Testis (tissue), 2 donors: ENCODE measurements around the gene SIAH2.

Source experiments
- POLR2A ChIP-seq: fragments of 450-650 bp; IDR thresholded peaks from one replicate; pipeline ENCODE4 v1.6.1; 2017; ENCODE audit warnings: antibody characterized with exemption, mild to moderate bottlenecking, moderate library complexity
- TF ChIP-seq, protein P1 (sequence below), 3 experiments: fragments of 450-650 bp in 2 of 3; fragments of 200-600 bp in 1 of 3; sonication (generic) in 1 of 3; IDR thresholded peaks; one replicate each; pipeline ENCODE4 v1.5.1; 2016 to 2019; ENCODE audit warnings: antibody characterized with exemption in 3 of 3, mild to moderate bottlenecking in 2 of 3, moderate library complexity in 1 of 3

DNA sequence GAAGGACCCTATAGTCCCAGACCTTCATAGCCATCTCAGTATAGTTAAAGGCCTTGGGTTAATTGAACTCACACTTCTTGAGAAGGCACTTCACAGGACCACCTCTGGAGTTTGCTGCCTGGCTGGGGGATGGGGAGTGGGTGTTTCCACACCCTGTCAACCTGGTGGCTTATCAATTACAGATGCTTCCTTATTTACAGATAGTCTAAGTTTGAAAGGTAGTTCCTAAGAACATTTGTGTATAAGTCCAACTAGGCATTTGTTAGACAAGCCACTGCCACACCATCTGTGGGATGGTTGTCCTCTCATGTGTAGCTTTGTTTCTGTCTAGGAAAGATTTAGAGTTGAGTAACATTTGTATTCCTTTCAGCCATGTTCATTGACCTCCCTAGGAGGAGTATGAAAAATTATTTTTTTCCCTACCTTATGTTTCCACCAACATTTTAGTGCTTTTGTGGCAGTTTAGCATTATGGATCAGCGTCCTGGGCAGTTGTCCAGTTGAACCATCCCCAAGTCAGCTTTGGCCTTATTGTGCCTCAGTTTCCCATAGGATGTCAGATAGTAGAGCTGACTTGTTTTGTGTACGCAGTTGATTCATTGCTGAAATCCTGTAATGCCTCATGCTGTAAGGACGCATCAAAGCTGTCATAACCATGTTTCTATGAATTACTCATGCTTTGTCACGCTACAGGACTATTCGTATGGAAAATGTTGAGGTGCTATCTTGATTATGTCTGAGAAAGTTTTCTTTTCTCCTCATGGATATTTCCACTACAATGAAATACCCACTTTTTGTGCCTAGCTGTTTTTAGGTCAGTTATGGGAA is 21.2 kb upstream of the SIAH2 start:
- no peak for TF ChIP-seq POLR2A
- TF ChIP-seq, protein P1, sequence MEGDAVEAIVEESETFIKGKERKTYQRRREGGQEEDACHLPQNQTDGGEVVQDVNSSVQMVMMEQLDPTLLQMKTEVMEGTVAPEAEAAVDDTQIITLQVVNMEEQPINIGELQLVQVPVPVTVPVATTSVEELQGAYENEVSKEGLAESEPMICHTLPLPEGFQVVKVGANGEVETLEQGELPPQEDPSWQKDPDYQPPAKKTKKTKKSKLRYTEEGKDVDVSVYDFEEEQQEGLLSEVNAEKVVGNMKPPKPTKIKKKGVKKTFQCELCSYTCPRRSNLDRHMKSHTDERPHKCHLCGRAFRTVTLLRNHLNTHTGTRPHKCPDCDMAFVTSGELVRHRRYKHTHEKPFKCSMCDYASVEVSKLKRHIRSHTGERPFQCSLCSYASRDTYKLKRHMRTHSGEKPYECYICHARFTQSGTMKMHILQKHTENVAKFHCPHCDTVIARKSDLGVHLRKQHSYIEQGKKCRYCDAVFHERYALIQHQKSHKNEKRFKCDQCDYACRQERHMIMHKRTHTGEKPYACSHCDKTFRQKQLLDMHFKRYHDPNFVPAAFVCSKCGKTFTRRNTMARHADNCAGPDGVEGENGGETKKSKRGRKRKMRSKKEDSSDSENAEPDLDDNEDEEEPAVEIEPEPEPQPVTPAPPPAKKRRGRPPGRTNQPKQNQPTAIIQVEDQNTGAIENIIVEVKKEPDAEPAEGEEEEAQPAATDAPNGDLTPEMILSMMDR (IDR thresholded peaks at IDR 0.05): no peak
